Esophagus muscularis mucosa (tissue), 4 donors: ENCODE data around the gene IFNGR1. TPM values are rescaled to one million over a fixed set of nuclear protein-coding genes. Genes with fewer than 3 reads are reported as not detected.

ENCODE experiments used
- DNase-seq: peaks from one replicate; pipeline ENCODE4 v3.0.0-alpha.2; 2017; ENCODE audit errors: extremely low spot score
- H3K27ac ChIP-seq, 4 donors: fragments of 200-600 bp; sonication (generic); replicated peaks in 1 of 4; 1 replicate in 3 of 4; 2 replicates in 1 of 4; pipeline ENCODE4 v1.5.1; 2016 to 2019; ENCODE audit warnings: mild to moderate bottlenecking in 1 of 4
- H3K27me3 ChIP-seq, 4 donors: fragments of 200-600 bp; sonication (generic); one replicate each; pipeline versions ENCODE4 v1.5.1 to v1.6.0; 2016 to 2019
- H3K36me3 ChIP-seq, 4 donors: fragments of 200-600 bp; sonication (generic); one replicate each; pipeline ENCODE4 v1.5.1; 2016 to 2019
- H3K4me1 ChIP-seq, 4 donors: fragments of 200-600 bp; sonication (generic); one replicate each; pipeline ENCODE4 v1.5.1; 2016 to 2019
- H3K4me3 ChIP-seq, 4 donors: fragments of 200-600 bp; sonication (generic); 1 replicate in 2 of 4; 2 replicates in 2 of 4; pipeline ENCODE4 v1.5.1; 2016 to 2019; ENCODE audit warnings: mild to moderate bottlenecking in 4 of 4, moderate library complexity in 1 of 4
- H3K9me3 ChIP-seq, 4 donors: fragments of 200-600 bp; sonication (generic); 1 replicate in 3 of 4; 2 replicates in 1 of 4; pipeline ENCODE4 v1.5.1; 2016 to 2019
- CTCF ChIP-seq, 3 experiments: fragments of 200-600 bp in 2 of 3; fragments of 450-650 bp in 1 of 3; sonication (generic) in 2 of 3; IDR thresholded peaks; one replicate each; pipeline ENCODE4 v1.5.1; 2017 to 2019; ENCODE audit warnings: antibody characterized with exemption in 3 of 3, mild to moderate bottlenecking in 2 of 3, moderate library complexity in 1 of 3
- EP300 ChIP-seq: sonication (generic); formaldehyde crosslinking; IDR thresholded peaks from one replicate; pipeline ENCODE4 v1.6.1; 2017; ENCODE audit warnings: antibody characterized with exemption
- POLR2A ChIP-seq: fragments of 450-650 bp; IDR thresholded peaks from one replicate; pipeline ENCODE4 v1.6.1; 2017; ENCODE audit warnings: antibody characterized with exemption, moderate library complexity, mild to moderate bottlenecking, low read depth
- POLR2AphosphoS5 ChIP-seq, 2 donors: sonication (generic); formaldehyde crosslinking; IDR thresholded peaks; one replicate each; pipeline ENCODE4 v1.6.1; 2017; ENCODE audit warnings: antibody characterized with exemption in 2 of 2
- WGBS: methylation state at CpG from one replicate; pipeline ENCODE4 v1.1.5; 2018; 5-methylcytosine and 5-hydroxymethylcytosine counted together
- intact Hi-C: fragments of 100-400 bp; cut with DNase I; formaldehyde crosslinking; loops from one replicate; pipeline ENCODE4 v1.15.1; 2023
- total RNA-seq, 4 donors: library from RNA; depleted of rRNA; stranded (reverse); fragments of >200 nt; gene quantifications; one replicate each; pipeline versions ENCODE4 v1.1.0 to v1.2.1, GENCODE V29; 2016

Gene IFNGR1
- total RNA-seq, 4 donors from 2014 or later, result 52.8 to 95.9 (median 62.9) TPM

GRCh38 chr6:137203256-137203655, 15.9 kb downstream of the IFNGR1 start:
- TF ChIP-seq EP300, result no peak
- no peak for TF ChIP-seq POLR2A
- no peak for TF ChIP-seq POLR2AphosphoS5 (IDR thresholded peaks at IDR 0.05)
- TF ChIP-seq CTCF (IDR thresholded peaks at IDR 0.05), result no peak
- intact Hi-C loops, result no loop called here
- Histone ChIP-seq H3K36me3 (peaks cover 37 to 93% (median 63%) of the 10 kb centered on the region in 4 donors), H3K27me3 (no peaks in the 10 kb centered on the region), H3K9me3 (no peaks in the 10 kb centered on the region), H3K4me3 (no peak overlapping the region), H3K4me1 (peaks cover 4 to 26% (median 12%) of the 10 kb centered on the region in 4 donors), H3K27ac (no peak overlapping the region)
- no peak for DNase-seq
- WGBS, result 98% methylated on average over 2 of the region's 2 CpGs

- Histone ChIP-seq H3K9me3 (no peaks in the 10 kb centered on the region), H3K4me3 (no peak overlapping the region), H3K36me3 (peaks cover 42 to 94% (median 70%) of the 10 kb centered on the region in 4 donors), H3K4me1 (peaks cover 0 to 14% (median 7%) of the 10 kb centered on the region in 4 donors), H3K27me3 (no peaks in the 10 kb centered on the region), H3K27ac (no peak overlapping the region)
- TF ChIP-seq EP300 (no peak), POLR2A (no peak), POLR2AphosphoS5 (IDR thresholded peaks at IDR 0.05) (no peak), CTCF (IDR thresholded peaks at IDR 0.05) (peak in 1 of 3 experiments; percentile 14)
- no peak for DNase-seq
- intact Hi-C loops, result no loop called here
- WGBS, result 90% methylated on average over 6 of the region's 6 CpGs
Measured at GRCh38 chr6:137202078-137202477, 17.1 kb downstream of the IFNGR1 start.

- no peak for TF ChIP-seq EP300
- no peak for TF ChIP-seq POLR2AphosphoS5 (IDR thresholded peaks at IDR 0.05)
- no peak for TF ChIP-seq CTCF (IDR thresholded peaks at IDR 0.05)
- no peak for TF ChIP-seq POLR2A
- Histone ChIP-seq H3K27ac (no peak overlapping the region), H3K9me3 (no peaks in the 10 kb centered on the region), H3K4me3 (no peak overlapping the region), H3K27me3 (no peaks in the 10 kb centered on the region), H3K36me3 (peaks cover 42 to 89% (median 69%) of the 10 kb centered on the region in 4 donors), H3K4me1 (peaks cover 0 to 3% (median 0%) of the 10 kb centered on the region in 4 donors)
- intact Hi-C loops, result no loop called here
- WGBS, result 76% methylated on average over 1 of the region's 1 CpG
- no peak for DNase-seq
Measured at GRCh38 chr6:137201006-137201405, 18.2 kb downstream of the IFNGR1 start.

GRCh38 chr6:137200288-137200687, 18.9 kb downstream of the IFNGR1 start:
- no peak for DNase-seq
- Histone ChIP-seq H3K27ac (no peak overlapping the region), H3K27me3 (no peaks in the 10 kb centered on the region), H3K4me1 (no peaks in the 10 kb centered on the region), H3K4me3 (no peak overlapping the region), H3K9me3 (no peaks in the 10 kb centered on the region), H3K36me3 (peaks cover 35 to 82% (median 61%) of the 10 kb centered on the region in 4 donors)
- 90% methylated on average over 4 of the region's 4 CpGs for WGBS
- intact Hi-C loops, result no loop called here
- TF ChIP-seq EP300 (no peak), POLR2A (no peak), POLR2AphosphoS5 (IDR thresholded peaks at IDR 0.05) (no peak), CTCF (IDR thresholded peaks at IDR 0.05) (no peak)
